K562 (cell line): ENCODE results near the gene TTC16. TPM values are rescaled to one million over a fixed set of nuclear protein-coding genes. Genes with fewer than 3 reads are reported as not detected.

Source experiments
- ATF3 ChIP-seq, 2 experiments: fragments of 450-650 bp in 1 of 2; sonication (generic) in 1 of 2; formaldehyde crosslinking in 1 of 2; IDR thresholded peaks in 1 of 2; conservative IDR thresholded peaks in 1 of 2; 2 replicates each; pipeline versions ENCODE4 v1.6.1 to v1.8.1; 2016 to 2023; ENCODE audit warnings: mild to moderate bottlenecking in 2 of 2, moderate library complexity in 2 of 2, inconsistent platforms in 1 of 2, missing genetic modification reagents in 1 of 2
- E2F5 ChIP-seq: sonication (generic); formaldehyde crosslinking; IDR thresholded peaks from 2 replicates; pipeline ENCODE4 v1.8.0; 2022; ENCODE audit warnings: mild to moderate bottlenecking, missing genetic modification reagents
- EP300 ChIP-seq: IDR thresholded peaks from 2 replicates; pipeline ENCODE4 v1.6.1; 2012; ENCODE audit warnings: low read length, improper control_type of control experiment
- ETS2 ChIP-seq: IDR thresholded peaks from 2 replicates; pipeline ENCODE4 v1.6.1; 2016; ENCODE audit warnings: borderline replicate concordance, missing genetic modification characterization, mild to moderate bottlenecking, moderate library complexity, missing compliant biosample characterization; ENCODE audit not compliant: poor library complexity, severe bottlenecking
- GABPB2 ChIP-seq: fragments of 250-450 bp; sonication (Bioruptor Pico); conservative IDR thresholded peaks from 2 replicates; pipeline ENCODE4 v1.5.1; 2021; ENCODE audit warnings: mild to moderate bottlenecking
- HDAC1 ChIP-seq, 2 experiments: fragments of 450-650 bp; IDR thresholded peaks; 2 replicates each; pipeline ENCODE4 v1.6.1; 2016 to 2017; ENCODE audit warnings: inconsistent platforms in 1 of 2, mild to moderate bottlenecking in 1 of 2, moderate library complexity in 1 of 2
- HES1 ChIP-seq: fragments of 450-650 bp; IDR thresholded peaks from 2 replicates; pipeline ENCODE4 v1.6.1; 2016; ENCODE audit warnings: low read depth, mild to moderate bottlenecking, moderate library complexity
- IRF9 ChIP-seq: fragments of 450-650 bp; IDR thresholded peaks from 2 replicates; pipeline ENCODE4 v1.6.1; 2016; ENCODE audit warnings: missing biosample characterization, missing genetic modification characterization
- KDM5B ChIP-seq: fragments of 200-600 bp; sonication (generic); IDR thresholded peaks from 2 replicates; pipeline ENCODE4 v1.6.1; 2012; ENCODE audit warnings: low read depth, mild to moderate bottlenecking, moderate library complexity, low read length, control low read depth, inconsistent platforms; ENCODE audit not compliant: insufficient replicate concordance
- LEF1 ChIP-seq: fragments of 450-650 bp; IDR thresholded peaks from 2 replicates; pipeline ENCODE4 v1.6.1; 2016; ENCODE audit warnings: mild to moderate bottlenecking
- MAFG ChIP-seq: fragments of 450-650 bp; conservative IDR thresholded peaks from 2 replicates; pipeline ENCODE4 v1.6.1; 2016; ENCODE audit warnings: missing genetic modification characterization, missing compliant biosample characterization
- OTX1 ChIP-seq: fragments of 450-650 bp; formaldehyde crosslinking; IDR thresholded peaks from 2 replicates; pipeline ENCODE4 v1.4.0; 2022; ENCODE audit warnings: mild to moderate bottlenecking
- SAFB ChIP-seq: fragments of 200-400 bp; formaldehyde crosslinking; IDR thresholded peaks from 2 replicates; pipeline ENCODE4 v1.6.1; 2017; ENCODE audit warnings: low read depth, low read length, borderline replicate concordance
- SP1 ChIP-seq: sonication (generic); formaldehyde crosslinking; IDR thresholded peaks from 2 replicates; pipeline ENCODE4 v1.8.1; 2022; ENCODE audit warnings: mild to moderate bottlenecking, missing genetic modification reagents
- ZEB2 ChIP-seq: fragments of 450-650 bp; IDR thresholded peaks from 2 replicates; pipeline ENCODE4 v1.6.1; 2016
- ZNF436 ChIP-seq: fragments of 250-450, 450-650 bp; sonication (Bioruptor Pico); formaldehyde crosslinking; IDR thresholded peaks from 2 replicates; pipeline ENCODE4 v1.7.0; 2020; ENCODE audit warnings: mild to moderate bottlenecking
- ZNF444 ChIP-seq: fragments of 250-450 bp; sonication (Bioruptor Pico); IDR thresholded peaks from 2 replicates; pipeline ENCODE4 v1.4.0; 2020; ENCODE audit warnings: mild to moderate bottlenecking, moderate library complexity
- ZNF561 ChIP-seq: fragments of 450-650 bp; formaldehyde crosslinking; conservative IDR thresholded peaks from 2 replicates; pipeline ENCODE4 v1.4.0; 2020; ENCODE audit warnings: mild to moderate bottlenecking, moderate library complexity
- polyA plus RNA-seq, 8 experiments: library from polyadenylated mRNA; depleted of rRNA in 4 of 8; stranded (reverse) in 5 of 8; unstranded in 3 of 8; fragments of >200 nt; fragmentation: Nextera tagmentation in 2 of 8; fragmentation: Illumina TruSeq in 1 of 8; extraction: Ambion mirVana in 2 of 8; extraction: Trizol in 1 of 8; gene quantifications; 2 replicates each; pipeline versions ENCODE4 v1.2.1 to v1.2.3, GENCODE V29; 2011 to 2014; ENCODE audit warnings: inconsistent platforms in 1 of 8, missing spikeins in 1 of 8
- total RNA-seq, 7 experiments: library from RNA; depleted of rRNA in 6 of 7; stranded (reverse); fragments of >200 nt in 6 of 7; fragmentation: Illumina TruSeq in 2 of 7; extraction: Trizol in 2 of 7; gene quantifications; 2 replicates each; pipeline versions ENCODE4 v1.2.1 to v1.2.3, GENCODE V29; 2011 to 2021; ENCODE audit warnings: low replicate concordance in 1 of 7
- TF ChIP-seq, protein P1 (sequence below): sonication (generic); formaldehyde crosslinking; IDR thresholded peaks from 2 replicates; pipeline ENCODE4 v1.9.0; 2022; ENCODE audit warnings: mild to moderate bottlenecking, missing genetic modification reagents
- TF ChIP-seq, protein P2 (sequence below), 2 experiments: IDR thresholded peaks in 1 of 2; conservative IDR thresholded peaks in 1 of 2; 2 replicates each; pipeline ENCODE4 v1.6.1; 2016; ENCODE audit warnings: low read depth in 2 of 2, mild to moderate bottlenecking in 1 of 2, missing compliant biosample characterization in 1 of 2, missing genetic modification characterization in 1 of 2, moderate library complexity in 1 of 2

TTC16 gene
- total and polyA plus RNA-seq, 9 of the 15 experiments (the other 6 are each of a cell fraction or from before 2014, with no cell fraction given) = 0.11 TPM; not detected in 8

DNA sequence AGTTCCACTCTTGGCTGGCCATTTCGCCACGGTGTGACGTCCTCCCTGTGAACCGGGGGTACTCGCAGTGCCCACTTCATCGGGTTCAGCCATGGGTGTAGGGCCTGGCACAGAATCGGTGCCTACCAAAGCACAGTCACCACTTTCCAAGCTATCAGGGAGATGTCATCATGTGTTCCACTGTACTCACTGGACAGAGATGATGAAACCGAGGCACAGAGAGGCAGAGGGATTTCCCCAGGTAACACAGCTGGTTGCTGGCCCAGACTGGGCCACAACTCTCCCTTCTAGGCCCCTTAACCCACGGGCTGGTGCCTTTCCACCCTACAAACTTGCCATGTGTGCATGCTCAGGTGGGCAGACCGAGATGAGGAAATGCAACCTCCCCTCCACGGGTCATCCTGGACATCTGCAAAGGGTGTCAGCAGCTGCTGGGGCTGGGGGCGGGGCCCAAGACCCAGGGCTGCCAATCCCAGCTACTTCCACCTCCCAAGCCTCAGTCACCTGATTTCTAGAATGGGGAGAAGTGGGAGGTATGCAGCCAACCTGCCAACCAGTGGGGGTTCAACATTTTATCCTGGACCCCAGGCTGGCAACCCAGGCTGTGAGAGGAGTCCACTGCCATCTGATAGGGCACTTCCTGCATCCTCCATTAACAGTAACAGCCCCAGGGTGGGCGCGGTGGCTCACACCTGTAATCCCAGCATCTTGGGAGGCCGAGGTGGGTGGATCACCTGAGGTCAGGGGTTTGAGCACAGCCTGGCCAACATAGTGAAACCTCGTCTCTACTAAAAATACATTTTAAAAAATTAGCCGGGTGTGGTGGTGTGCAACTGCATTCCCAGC, 63.5 kb downstream of the TTC16 start (continued):
- TF ChIP-seq, protein P1, sequence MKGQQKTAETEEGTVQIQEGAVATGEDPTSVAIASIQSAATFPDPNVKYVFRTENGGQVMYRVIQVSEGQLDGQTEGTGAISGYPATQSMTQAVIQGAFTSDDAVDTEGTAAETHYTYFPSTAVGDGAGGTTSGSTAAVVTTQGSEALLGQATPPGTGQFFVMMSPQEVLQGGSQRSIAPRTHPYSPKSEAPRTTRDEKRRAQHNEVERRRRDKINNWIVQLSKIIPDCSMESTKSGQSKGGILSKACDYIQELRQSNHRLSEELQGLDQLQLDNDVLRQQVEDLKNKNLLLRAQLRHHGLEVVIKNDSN (CRISPR knock-in tag) = no peak; the same call in 1 of the 2 replicates
- TF ChIP-seq E2F5 (no peak), LEF1 (no peak), HES1 (no peak), OTX1 (CRISPR knock-in tag) (no peak), HDAC1 (IDR thresholded peaks at IDR 0.05) (peak in 1 of 2 experiments; percentile 45; a peak in 1 of 4 replicates), ETS2 (tag) (no peak), ZNF561 (CRISPR knock-in tag) (no peak), ATF3 (IDR thresholded peaks at IDR 0.05) (peak; percentile 92), ATF3 (CRISPR knock-in tag; conservative IDR thresholded peaks at IDR 0.05) (no peak), EP300 (0 out of 2 replicates have a peak, but pooled peaks have one; percentile 1), IRF9 (tag) (no peak), ZEB2 (no peak), MAFG (tag) (no peak), KDM5B (no peak), SAFB (no peak), ZNF436 (CRISPR knock-in tag) (no peak), GABPB2 (CRISPR knock-in tag) (no peak), SP1 (CRISPR knock-in tag) (no peak), ZNF444 (no peak)
- TF ChIP-seq, protein P2, sequence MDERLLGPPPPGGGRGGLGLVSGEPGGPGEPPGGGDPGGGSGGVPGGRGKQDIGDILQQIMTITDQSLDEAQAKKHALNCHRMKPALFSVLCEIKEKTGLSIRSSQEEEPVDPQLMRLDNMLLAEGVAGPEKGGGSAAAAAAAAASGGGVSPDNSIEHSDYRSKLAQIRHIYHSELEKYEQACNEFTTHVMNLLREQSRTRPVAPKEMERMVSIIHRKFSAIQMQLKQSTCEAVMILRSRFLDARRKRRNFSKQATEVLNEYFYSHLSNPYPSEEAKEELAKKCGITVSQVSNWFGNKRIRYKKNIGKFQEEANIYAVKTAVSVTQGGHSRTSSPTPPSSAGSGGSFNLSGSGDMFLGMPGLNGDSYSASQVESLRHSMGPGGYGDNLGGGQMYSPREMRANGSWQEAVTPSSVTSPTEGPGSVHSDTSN (CRISPR knock-in tag; IDR thresholded peaks at IDR 0.05; ENCODE audit: low read depth) = no peak
- TF ChIP-seq, protein P2 (tag; conservative IDR thresholded peaks at IDR 0.05; ENCODE audit: low read depth) = no peak
